ENCODE measurements around the gene PIK3R5.

PIK3R5 gene

DNA sequence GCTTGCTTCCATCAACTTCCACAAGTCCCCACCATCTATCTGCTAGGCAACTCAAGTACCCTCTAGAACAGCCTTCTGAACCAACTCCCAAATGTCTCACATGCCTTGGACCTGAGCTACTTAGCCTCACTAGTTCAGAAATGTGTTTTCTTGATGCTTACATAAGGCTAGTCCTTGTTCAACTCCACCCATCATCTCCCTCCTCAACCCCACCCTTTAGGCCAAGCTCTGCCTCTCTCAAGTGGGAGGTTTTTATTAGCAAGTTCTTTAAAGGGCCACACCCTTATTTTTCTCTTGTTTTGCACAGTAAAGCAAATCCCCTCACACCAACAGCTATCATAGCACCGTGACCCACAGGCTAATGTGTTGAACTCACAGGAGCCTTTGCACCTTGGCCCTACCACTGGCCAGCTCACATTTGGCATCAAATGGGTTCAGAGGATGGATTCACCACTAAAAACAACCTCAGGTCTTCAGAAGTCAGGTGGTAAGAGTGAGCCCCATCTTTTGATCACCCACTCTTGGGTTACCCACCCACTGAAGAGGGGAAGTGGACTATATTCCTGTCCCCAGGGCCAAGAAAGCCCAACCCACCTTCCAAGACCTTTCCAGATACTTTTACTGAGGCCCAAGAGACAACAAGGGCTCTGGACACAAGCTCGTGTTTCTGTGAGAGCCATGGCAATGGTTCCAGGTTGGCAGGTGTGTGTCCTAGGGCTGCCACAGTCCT, 12.2 kb downstream of the PIK3R5 start:
- no peak for DNase-seq (ENCODE audit: low read depth in 2 of 2)

DNA sequence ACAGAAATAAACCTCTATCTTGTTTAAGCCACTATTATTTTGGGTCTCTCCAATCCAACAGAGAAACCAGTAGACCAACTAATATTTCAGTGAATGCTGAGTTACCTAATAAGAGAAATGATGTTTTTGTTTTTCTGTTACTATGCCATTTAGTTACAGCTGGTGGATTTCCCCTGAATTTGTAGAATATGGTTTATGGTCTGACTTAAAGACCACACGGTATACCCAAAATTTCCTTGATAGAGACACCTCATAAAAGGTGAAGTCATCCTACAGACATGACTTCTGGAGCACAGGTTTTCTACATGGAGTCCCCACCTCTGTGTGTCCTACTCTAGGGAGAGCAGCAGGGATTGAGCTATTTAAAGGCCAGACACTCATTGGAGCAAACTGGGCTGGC, 13.3 kb downstream of the PIK3R5 start:
- DNase-seq (ENCODE audit: low read depth in 2 of 2) = no peak

DNA sequence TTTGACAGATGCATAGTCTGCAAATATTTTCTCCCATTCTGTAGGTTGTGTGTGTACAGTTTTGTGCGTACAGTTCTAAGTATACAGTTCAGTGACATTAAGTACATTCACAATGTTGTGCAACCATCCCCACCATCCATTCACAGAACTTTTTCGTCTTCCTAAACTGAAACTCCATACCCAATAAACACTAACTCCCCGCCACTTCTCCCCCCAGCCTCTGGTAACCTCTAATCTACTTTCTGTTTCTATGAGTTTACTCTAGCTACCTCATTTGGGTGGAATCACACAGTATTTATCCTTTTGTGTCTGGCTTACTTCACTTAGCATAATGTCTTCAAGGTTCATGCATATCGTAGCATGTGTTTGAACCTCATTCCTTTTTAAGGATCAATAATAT, 14.3 kb downstream of the PIK3R5 start:
- DNase-seq (ENCODE audit: low read depth in 2 of 2) = no peak

GRCh38 chr17:8949061-8949661, 16.3 kb downstream of the PIK3R5 start:
- no peak for DNase-seq (ENCODE audit: low read depth in 2 of 2)

GRCh38 chr17:8948462-8948861, 17.0 kb downstream of the PIK3R5 start:
- DNase-seq (ENCODE audit: low read depth in 2 of 2) = no peak

DNA sequence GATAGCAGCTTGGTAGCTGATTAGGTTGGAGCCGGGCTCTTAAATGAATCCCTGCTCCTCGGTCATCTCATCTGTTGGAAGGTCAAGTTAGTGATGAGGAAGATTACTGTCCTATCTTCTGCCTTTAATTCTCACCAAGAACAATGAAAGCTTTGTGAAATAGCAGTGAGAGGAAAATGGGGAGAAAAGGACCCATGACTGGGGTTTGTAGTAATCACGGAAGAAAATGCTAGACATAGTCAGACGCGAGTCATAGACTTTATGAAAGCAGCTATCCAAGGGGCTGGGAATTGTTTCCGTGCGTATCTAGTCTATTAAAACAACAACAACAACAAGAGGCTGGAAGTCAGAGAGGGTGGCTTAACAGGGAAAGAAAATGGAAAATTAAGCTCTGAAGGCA, 18.3 kb downstream of the PIK3R5 start:
- DNase-seq (ENCODE audit: low read depth in 2 of 2) = no peak

GRCh38 chr17:8946476-8946875, 19.0 kb downstream of the PIK3R5 start:
- no peak for DNase-seq (ENCODE audit: low read depth in 2 of 2)

- no peak for DNase-seq (ENCODE audit: low read depth in 2 of 2)
Measured at GRCh38 chr17:8946071-8946470, 19.4 kb downstream of the PIK3R5 start.

- no peak for DNase-seq (ENCODE audit: low read depth in 2 of 2)
Measured at GRCh38 chr17:8944748-8945147, 20.8 kb downstream of the PIK3R5 start.

DNA sequence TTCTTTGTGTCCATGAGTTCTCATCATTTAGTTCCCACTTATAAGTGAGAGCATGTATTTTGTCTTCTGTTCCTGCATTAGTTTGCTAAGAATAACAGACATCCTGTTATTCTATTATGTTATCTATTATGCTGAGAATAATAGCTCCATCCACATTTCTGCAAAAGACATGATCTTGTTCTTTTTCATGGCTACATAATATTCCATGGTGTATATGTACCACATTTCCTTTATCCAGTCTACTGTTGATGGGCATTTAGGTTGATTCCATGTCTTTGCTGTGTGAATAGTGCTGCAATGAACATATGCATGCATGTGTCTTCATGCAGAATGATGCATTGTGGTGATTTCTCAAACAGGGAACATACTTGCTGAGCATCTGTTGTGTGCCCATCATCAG, 21.4 kb downstream of the PIK3R5 start:
- no peak for DNase-seq (ENCODE audit: low read depth in 2 of 2)

GRCh38 chr17:8941980-8942622, 23.4 kb downstream of the PIK3R5 start:
- no peak for DNase-seq (ENCODE audit: low read depth in 2 of 2)

DNA sequence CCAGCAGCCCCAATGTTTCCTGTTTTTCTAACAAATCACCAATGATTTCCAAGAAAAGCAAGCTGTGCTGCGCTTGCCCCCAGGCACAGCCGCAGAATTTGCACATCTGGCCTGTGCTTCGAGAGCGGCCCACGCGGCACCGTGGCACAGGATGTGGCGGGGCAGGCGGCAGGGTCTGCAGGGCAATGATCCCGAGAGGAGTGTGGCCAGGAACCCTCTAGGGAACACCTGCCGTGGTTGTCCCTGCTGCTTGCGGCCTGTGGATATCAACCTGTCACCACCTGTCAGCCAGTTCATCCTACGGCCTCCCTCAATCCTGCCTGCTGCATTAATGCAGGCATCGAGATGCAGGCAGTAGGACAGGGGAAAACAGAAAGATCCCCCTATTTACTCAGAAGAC, 24.0 kb downstream of the PIK3R5 start:
- peak in 1 of 2 donors; percentile 61 for DNase-seq (ENCODE audit: low read depth in 2 of 2)

DNA sequence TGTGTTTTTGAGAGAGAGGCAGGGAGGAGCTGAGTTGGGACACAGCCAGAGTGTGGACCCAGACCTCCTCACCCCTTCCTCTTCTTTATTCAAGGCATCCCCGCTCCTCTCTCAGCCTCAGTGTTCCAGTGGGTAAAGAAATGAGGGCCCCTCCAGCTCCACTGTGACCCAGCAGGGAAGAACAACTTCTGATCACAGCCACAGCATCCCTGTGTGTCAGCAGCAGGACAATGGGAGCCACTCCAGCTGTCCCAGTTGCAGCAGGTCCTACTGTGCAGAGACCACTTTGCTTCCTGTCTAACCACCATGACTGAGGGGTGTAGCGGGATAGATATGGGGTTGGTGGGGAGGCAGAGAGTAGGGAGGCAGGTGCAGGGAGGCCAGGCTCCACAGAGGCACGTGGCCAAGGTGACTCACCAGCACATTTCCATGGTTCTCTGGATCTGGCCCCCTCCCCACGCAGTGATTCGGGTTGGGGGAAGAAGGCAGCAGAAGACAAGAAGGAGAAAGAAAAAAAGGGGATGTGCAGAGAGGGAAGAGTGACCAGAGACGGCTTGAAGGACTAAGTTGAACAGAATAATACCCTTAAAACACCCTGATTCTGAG, 24.5 kb downstream of the PIK3R5 start:
- DNase-seq (ENCODE audit: low read depth in 2 of 2) = no peak

DNA sequence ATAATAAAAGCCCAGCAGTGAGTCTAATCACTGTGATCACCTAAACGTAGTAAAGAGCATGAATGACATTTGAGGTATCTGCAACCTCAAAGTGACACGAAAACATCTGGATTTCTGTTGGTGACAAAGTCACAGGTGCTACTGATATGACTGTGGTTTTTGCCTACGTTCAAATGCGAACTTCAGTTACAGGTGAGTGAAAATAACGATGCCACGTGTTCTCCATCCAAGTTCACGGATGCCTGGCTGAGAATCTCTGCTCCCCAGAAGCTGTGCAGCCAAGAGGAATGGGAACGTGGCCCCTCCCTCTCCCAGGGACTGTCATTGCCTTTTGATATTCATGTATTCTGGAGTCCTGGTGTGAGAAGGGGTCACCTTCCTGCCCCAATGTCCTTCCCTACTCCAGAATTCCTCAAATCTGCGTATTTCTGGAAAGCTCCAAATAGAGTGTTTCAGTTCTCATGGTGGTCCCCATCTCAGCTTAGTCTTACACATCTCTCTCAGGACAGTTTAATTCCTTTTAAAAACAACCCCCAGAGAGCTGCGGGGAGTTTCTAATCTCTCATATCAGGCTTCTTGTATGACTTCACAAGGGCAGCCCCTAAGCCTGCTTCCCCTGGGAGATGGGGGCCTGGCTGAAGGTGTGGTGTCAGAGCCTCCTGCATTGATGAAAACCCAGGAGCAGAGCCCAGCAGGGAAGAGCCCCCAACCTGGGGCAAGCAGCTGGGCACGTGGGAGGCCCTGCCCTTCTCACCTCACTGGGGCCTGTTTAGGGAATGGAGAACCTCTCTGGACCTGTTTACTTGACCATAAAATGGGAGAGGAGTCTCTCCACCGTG, 25.8 kb downstream of the PIK3R5 start:
- DNase-seq (ENCODE audit: low read depth in 2 of 2) = no peak

DNA sequence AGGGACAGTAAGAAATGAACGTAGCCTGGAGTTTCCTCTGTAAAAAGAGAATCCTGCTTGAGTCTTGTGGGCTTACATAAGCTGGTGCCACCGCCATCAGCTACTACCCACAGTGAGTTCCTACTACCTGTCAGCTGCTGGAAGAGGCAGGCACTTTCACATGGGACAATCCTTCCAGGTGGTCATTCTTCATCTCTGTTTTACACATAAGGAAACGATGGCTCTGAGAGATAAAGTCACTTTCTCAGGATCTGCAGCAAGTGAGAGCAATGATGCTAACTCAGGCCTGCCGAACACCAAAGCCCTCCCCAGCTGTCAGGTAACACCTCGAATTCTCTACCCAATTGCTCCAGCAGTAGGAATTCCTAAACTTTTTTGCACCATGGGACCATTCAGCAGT, 26.6 kb downstream of the PIK3R5 start:
- DNase-seq (ENCODE audit: low read depth in 2 of 2) = no peak

DNA sequence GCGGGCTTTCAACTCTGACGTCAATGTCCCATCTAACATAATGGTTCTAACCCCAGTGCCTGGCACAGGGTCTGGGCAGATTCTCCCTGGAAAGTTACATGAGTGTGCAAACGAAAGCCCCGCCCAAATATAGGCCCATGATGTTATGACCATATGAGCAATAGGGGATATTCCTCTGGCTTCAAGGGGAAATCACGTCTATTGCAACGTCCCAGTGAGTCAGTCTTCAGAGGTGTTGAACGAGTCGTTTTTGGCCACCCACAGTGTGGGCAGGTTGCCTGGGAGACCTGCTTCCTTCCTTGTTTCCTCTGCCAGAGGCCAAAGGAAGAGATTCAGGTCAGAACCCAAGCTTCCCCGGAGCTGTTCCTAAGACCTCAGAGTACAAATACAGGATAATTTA, 30.3 kb downstream of the PIK3R5 start:
- peak; percentile 60 to 62 for DNase-seq (ENCODE audit: low read depth in 2 of 2)

- no peak for DNase-seq (ENCODE audit: low read depth in 2 of 2)
Measured at GRCh38 chr17:8934346-8934745, 31.2 kb downstream of the PIK3R5 start.

GRCh38 chr17:8930649-8931048, 34.9 kb downstream of the PIK3R5 start:
- DNase-seq (ENCODE audit: low read depth in 2 of 2) = no peak

DNA sequence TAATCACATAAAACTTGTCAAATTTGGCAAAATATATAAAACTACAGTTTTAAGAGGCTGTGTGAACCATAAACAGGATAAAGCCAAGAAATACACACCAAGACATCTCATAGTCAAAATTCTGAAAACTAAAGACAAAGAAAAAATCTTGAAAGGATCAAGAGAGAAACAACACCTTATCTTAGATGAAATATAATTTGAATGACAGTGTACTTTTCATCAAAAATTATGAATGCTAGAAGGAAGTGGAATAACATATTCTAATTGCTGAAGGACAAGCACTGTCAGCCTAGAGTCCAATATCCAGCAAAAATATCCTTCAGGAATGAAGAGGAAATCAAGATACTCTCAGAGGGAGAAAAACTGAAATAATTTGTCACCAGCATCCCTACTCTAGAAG, 37.2 kb downstream of the PIK3R5 start:
- DNase-seq (ENCODE audit: low read depth in 2 of 2) = no peak

DNA sequence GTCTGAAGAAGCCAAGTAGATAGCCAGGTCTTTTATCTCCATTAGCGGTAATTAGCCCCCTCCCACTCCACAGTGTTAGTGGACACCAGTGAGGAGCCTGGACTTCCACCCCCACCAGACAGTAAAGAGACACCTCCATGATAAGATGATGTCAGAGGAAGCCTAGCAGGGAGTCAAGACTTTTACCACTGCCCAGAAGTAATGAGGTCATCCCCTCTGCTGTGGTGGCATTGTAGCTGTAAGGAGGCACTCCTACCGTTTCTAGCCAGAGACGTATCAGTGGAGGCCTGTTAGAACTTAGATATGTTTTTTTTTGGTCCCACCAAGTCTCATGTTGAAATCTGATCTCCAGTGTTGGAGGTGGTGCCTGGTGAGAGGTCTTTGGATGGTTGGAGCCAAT, 38.1 kb downstream of the PIK3R5 start:
- no peak for DNase-seq (ENCODE audit: low read depth in 2 of 2)

GRCh38 chr17:8925808-8926207, 39.7 kb downstream of the PIK3R5 start:
- DNase-seq (ENCODE audit: low read depth in 2 of 2) = no peak

DNA sequence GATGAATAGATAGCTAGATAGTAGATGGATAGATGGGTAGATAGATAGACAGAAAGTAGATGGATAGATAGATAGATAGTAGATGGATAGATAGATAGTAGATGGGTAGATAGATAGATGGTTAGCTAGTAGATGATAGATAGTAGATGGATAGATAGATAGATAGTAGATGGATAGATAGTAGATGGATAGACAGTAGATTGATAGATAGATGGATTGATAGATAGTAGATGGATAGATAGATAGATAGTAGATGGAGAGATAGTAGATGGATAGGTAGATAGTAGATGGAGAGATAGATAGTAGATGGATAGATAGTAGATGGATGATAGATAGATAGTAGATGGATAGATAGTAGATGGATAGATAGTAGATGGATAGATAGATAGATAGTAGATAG, 40.4 kb downstream of the PIK3R5 start:
- DNase-seq (ENCODE audit: low read depth in 2 of 2) = no peak

All from stimulated activated CD8-positive, alpha-beta memory T cell treated with anti-CD3 and anti-CD28 coated beads, Interleukin-2, amount 100 ng/mL, for 48 hours (primary cell).